ENCODE measurements around the gene CATSPER2.
"Not testable (repeated sequence)": the region's sequence is repeated elsewhere in the genome, so short reads cannot be mapped to it uniquely, and the experiment has no call there.

Gene CATSPER2

DNA sequence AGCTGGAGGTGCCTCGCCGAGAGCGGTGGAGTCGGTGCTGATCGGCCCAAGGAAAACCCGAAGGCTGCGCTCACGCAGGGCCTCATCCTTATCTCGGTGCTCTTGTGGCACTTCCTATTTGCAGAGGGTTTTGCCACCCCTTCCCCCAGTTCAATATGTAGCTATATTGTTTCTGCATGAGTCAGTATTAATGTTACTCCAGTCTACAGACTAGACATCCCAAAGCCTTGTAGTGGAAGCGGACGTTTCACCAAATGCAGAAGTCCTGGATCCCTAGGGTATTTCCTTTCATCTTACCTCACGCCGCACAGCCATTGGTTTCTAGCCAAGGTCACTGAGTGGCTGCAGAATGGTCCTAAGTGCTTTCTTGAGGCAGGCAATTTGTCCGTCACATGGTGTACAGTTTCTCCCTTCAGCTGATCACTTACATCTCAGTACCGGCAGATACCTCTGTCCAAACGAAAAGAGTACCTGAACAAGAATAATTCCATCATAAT is 834 bp upstream of the CATSPER2 start:
- 97 to 98% methylated on average over 16 of the region's 16 CpGs for WGBS, 2 experiments
- not testable (repeated sequence) for H3K4me3 ChIP-seq (ENCODE audit: insufficient read depth, low read depth, low read length); H3K27ac ChIP-seq (ENCODE audit: insufficient read depth, low read depth, low read length, poor library complexity, severe bottlenecking); H3K36me3 ChIP-seq (ENCODE audit: control insufficient read depth, insufficient read depth, low read length); H3K4me1 ChIP-seq (ENCODE audit: control insufficient read depth, insufficient read depth, low read length); H3K27me3 ChIP-seq (ENCODE audit: control insufficient read depth, insufficient read depth, low read length, poor library complexity, severe bottlenecking); H3K9me3 ChIP-seq (ENCODE audit: control insufficient read depth, low read length)

DNA sequence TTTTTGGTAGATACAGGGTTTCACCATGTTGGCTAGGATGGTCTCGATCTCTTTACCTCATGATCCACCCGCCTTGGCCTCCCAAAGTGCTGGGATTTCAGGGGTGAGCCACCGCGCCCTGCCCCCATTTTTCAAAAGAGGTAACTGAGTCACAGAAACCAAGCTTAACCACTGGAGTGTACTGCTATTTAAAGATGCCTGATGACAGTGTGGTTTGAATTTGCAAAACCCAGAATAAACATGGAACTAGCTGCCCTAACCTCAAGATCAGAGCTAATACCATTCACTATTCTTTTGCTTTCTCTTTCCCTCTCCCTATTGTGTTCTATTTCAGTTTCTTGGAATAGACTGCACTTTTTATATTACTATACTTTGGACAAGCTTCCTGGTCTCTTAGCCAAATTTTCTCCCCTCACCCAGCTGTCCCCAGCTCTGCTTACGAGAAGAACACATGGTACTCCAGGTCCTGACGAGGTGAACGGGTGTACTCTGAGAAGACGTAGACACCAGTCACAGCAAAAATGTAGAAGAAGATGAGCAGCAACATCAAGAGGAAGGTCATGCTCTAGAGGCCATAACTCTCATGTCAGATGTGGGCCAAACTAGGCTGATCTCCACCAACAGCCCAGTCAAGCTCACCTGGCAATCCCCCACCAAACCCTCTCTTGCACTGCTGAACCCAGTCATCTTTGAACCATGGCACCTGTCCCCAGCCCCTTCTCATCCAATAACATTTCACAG is 10.0 kb downstream of the CATSPER2 start:
- not testable (repeated sequence) for H3K4me3 ChIP-seq (ENCODE audit: insufficient read depth, low read depth, low read length); H3K36me3 ChIP-seq (ENCODE audit: control insufficient read depth, insufficient read depth, low read length); H3K9me3 ChIP-seq (ENCODE audit: control insufficient read depth, low read length); H3K27me3 ChIP-seq (ENCODE audit: control insufficient read depth, insufficient read depth, low read length, poor library complexity, severe bottlenecking); H3K27ac ChIP-seq (ENCODE audit: insufficient read depth, low read depth, low read length, poor library complexity, severe bottlenecking); H3K4me1 ChIP-seq (ENCODE audit: control insufficient read depth, insufficient read depth, low read length)
- 91 to 94% methylated on average over 8 of the region's 8 CpGs for WGBS, 2 experiments

DNA sequence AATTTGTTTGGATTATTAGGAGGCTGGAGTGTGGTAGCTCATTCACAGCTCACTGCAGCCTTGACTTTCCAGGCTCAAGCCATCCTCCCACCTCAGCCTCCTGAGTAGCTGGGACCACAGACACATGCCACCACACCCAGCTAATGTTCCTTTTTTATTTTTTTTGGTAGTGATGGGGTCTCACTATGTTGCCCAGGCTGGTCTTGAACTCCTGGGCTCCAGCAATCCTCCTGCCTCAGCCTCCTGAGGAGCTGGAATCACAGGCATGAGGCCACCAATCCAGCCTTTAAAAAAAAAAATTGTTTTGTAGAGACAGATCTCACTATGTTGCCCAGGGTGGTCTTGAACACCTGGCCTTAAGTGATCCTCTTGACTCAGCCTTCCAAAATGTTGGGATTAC is 21.7 kb downstream of the CATSPER2 start:
- H3K27ac ChIP-seq (ENCODE audit: insufficient read depth, low read depth, low read length, poor library complexity, severe bottlenecking); H3K4me3 ChIP-seq (ENCODE audit: insufficient read depth, low read depth, low read length); H3K27me3 ChIP-seq (ENCODE audit: control insufficient read depth, insufficient read depth, low read length, poor library complexity, severe bottlenecking); H3K9me3 ChIP-seq (ENCODE audit: control insufficient read depth, low read length); H3K4me1 ChIP-seq (ENCODE audit: control insufficient read depth, insufficient read depth, low read length); H3K36me3 ChIP-seq (ENCODE audit: control insufficient read depth, insufficient read depth, low read length): not testable (repeated sequence)

DNA sequence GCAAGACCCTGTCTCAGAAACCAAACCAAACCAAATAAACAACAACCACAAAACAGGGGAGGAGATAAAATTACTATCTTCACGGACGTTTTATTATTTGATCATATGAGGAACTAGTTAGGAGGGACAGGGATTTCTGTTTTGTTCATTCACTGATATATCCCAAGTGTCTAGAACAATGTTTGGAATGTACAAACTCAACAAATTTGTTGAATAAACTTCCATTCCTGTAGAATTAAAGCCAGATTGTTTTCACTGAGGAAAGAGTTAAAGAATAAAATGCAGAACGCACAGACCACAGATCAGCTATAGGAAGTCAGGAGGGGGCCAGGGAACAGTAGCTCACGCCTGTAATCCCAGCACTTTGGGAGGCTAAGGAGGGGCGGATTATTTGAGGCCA is 23.5 kb downstream of the CATSPER2 start:
- Histone ChIP-seq H3K4me1 (ENCODE audit: control insufficient read depth, insufficient read depth, low read length) (no peaks in the 10 kb centered on the region), H3K27ac (ENCODE audit: insufficient read depth, low read depth, low read length, poor library complexity, severe bottlenecking) (no peak overlapping the region), H3K9me3 (ENCODE audit: control insufficient read depth, low read length) (no peaks in the 10 kb centered on the region), H3K27me3 (ENCODE audit: control insufficient read depth, insufficient read depth, low read length, poor library complexity, severe bottlenecking) (no peaks in the 10 kb centered on the region), H3K4me3 (ENCODE audit: insufficient read depth, low read depth, low read length) (no peak overlapping the region), H3K36me3 (ENCODE audit: control insufficient read depth, insufficient read depth, low read length) (no peaks in the 10 kb centered on the region)
- WGBS, 2 experiments: 79 to 89% methylated on average over 5 of the region's 5 CpGs

DNA sequence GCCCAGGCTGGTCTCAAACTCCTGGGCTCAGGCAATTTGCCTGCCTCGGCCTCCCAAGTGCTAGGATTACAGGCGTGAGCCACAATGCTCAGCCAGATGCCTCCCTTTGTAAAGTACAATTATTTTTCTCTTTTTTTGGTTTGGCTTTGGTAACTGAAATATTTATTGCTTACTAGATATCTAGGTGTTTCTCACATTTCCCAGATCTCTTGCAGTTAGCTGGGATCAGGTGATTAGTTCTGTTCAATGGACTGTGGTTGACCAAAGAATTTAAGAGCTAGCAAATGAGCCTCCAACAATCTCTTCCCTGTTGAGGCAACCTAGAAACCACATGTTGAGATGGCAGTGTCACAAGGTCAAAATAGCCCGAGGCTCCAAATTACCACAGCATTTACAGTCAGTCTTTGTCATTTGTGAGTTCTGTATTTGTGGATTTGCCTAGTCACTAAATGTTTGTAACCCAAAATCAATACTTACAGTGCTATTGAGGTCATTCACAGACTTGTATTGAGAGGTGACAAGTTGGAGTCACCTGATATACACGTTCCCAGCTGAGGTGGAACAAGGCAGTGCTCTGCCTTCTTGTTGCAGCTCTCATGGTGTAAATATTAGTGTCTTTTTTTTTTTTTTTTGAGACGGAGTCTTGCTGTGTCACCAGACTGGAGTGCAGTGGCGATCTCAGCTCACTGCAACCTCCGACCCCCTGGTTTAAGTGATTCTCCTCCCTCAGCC is 26.4 kb downstream of the CATSPER2 start:
- not testable (repeated sequence) for H3K4me3 ChIP-seq (ENCODE audit: insufficient read depth, low read depth, low read length); H3K27ac ChIP-seq (ENCODE audit: insufficient read depth, low read depth, low read length, poor library complexity, severe bottlenecking); H3K36me3 ChIP-seq (ENCODE audit: control insufficient read depth, insufficient read depth, low read length); H3K27me3 ChIP-seq (ENCODE audit: control insufficient read depth, insufficient read depth, low read length, poor library complexity, severe bottlenecking); H3K4me1 ChIP-seq (ENCODE audit: control insufficient read depth, insufficient read depth, low read length); H3K9me3 ChIP-seq (ENCODE audit: control insufficient read depth, low read length)
- WGBS, 2 experiments: 86 to 91% methylated on average over 1 to 4 of the region's 7 CpGs

DNA sequence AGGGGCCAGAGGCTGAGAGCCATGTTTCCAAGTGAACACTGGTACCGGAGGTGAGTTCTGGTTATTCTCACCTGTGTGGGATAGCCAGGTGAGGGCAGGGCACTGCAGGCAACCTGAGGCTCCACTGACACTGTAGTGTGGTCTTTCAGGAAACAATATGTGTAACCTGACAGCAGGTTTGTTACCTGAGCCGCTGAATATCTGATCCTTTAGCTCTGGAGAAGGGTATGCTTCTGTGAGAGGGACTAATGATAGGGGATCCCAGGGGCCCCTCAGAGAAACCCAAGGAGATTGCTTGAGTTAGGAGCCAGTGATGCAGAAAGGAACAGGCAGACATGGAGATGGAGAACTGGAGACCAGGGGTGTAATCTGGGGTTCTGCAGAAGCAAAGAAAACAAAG is 29.9 kb downstream of the CATSPER2 start, which contains the start of gene STRC:
Gene STRC, minus strand, starts transcription at position 101 of the 400 bp plus-strand sequence. Its CDS starts 78 bp downstream, at position 23.
- H3K36me3 ChIP-seq (ENCODE audit: control insufficient read depth, insufficient read depth, low read length); H3K27me3 ChIP-seq (ENCODE audit: control insufficient read depth, insufficient read depth, low read length, poor library complexity, severe bottlenecking); H3K9me3 ChIP-seq (ENCODE audit: control insufficient read depth, low read length); H3K4me1 ChIP-seq (ENCODE audit: control insufficient read depth, insufficient read depth, low read length); H3K4me3 ChIP-seq (ENCODE audit: insufficient read depth, low read depth, low read length); H3K27ac ChIP-seq (ENCODE audit: insufficient read depth, low read depth, low read length, poor library complexity, severe bottlenecking): not testable (repeated sequence)
- no CpG with 5 or more reads among the region's 2 CpGs for WGBS, 2 experiments

DNA sequence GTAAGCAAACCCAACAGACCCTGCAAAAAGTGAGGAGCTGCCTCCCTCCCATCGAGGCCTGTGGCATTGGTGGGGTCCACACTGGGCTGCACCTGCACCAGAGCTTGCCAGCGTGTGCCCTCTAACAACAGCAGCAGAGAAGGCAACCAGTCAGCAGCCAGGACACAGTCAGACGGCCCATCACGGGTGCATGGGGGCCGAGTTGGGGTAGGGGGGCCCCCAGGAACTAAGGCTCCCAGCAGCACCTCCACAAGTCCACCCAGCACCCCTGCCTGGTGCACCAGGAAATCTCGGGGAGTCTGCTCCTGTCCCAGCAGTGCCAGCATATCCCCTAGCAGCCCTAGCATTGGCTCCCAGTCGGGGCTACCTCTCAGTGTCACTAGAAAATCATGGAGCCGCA is 30.9 kb downstream of the CATSPER2 start:
- not testable (repeated sequence) for H3K9me3 ChIP-seq (ENCODE audit: control insufficient read depth, low read length); H3K4me3 ChIP-seq (ENCODE audit: insufficient read depth, low read depth, low read length)
- 83 to 88% methylated on average over 3 of the region's 8 CpGs for WGBS, 2 experiments

DNA sequence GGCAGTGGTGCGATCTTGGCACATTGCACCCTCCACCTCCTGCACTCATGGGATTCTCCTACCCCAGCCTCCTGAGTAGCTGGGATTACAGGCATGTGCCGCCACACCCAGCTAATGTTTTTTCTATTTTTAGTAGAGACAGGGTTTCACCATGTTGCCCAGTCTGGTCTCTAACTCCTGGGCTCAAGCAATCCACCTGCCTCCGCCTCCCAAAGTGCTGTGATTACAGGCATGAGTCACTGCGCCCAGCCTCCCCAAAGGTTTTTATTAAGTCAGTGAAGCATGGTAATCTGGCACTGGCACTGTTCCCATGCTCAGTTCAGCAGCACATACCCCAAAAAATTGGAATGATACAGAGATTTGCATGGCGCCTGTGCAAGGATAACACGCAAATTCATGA is 46.4 kb downstream of the CATSPER2 start:
- H3K27ac ChIP-seq (ENCODE audit: insufficient read depth, low read depth, low read length, poor library complexity, severe bottlenecking); H3K4me3 ChIP-seq (ENCODE audit: insufficient read depth, low read depth, low read length); H3K9me3 ChIP-seq (ENCODE audit: control insufficient read depth, low read length); H3K27me3 ChIP-seq (ENCODE audit: control insufficient read depth, insufficient read depth, low read length, poor library complexity, severe bottlenecking); H3K36me3 ChIP-seq (ENCODE audit: control insufficient read depth, insufficient read depth, low read length); H3K4me1 ChIP-seq (ENCODE audit: control insufficient read depth, insufficient read depth, low read length): not testable (repeated sequence)
- WGBS, 2 experiments: 92 to 94% methylated on average over 6 of the region's 6 CpGs

More for the DNA sequence above, 30.9 kb downstream of the CATSPER2 start:
- not testable (repeated sequence) for H3K36me3 ChIP-seq (ENCODE audit: control insufficient read depth, insufficient read depth, low read length); H3K4me1 ChIP-seq (ENCODE audit: control insufficient read depth, insufficient read depth, low read length); H3K27me3 ChIP-seq (ENCODE audit: control insufficient read depth, insufficient read depth, low read length, poor library complexity, severe bottlenecking); H3K27ac ChIP-seq (ENCODE audit: insufficient read depth, low read depth, low read length, poor library complexity, severe bottlenecking)

DNA sequence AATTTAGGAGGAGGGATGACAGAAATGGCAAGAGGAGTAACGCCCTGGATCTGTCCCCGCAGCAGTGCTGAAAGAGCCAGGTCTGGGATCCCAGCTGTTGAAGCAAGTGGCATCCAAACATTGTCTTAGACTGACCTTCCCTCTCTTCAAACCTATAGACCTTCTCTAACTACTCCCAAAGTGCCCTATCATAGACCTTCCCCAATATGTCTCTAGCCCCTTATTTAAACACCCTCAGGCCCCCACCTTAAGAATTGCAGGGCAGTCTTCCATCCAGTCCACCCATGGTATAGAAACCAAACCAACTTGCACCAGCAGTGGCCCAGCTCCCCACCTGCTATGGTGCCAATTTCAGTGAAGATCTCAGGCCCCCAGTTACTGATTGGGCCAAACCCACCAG is 48.4 kb downstream of the CATSPER2 start:
- not testable (repeated sequence) for H3K4me1 ChIP-seq (ENCODE audit: control insufficient read depth, insufficient read depth, low read length); H3K27ac ChIP-seq (ENCODE audit: insufficient read depth, low read depth, low read length, poor library complexity, severe bottlenecking); H3K4me3 ChIP-seq (ENCODE audit: insufficient read depth, low read depth, low read length); H3K27me3 ChIP-seq (ENCODE audit: control insufficient read depth, insufficient read depth, low read length, poor library complexity, severe bottlenecking); H3K36me3 ChIP-seq (ENCODE audit: control insufficient read depth, insufficient read depth, low read length); H3K9me3 ChIP-seq (ENCODE audit: control insufficient read depth, low read length)
- no CpG with 5 or more reads among the region's 2 CpGs for WGBS, 2 experiments

DNA sequence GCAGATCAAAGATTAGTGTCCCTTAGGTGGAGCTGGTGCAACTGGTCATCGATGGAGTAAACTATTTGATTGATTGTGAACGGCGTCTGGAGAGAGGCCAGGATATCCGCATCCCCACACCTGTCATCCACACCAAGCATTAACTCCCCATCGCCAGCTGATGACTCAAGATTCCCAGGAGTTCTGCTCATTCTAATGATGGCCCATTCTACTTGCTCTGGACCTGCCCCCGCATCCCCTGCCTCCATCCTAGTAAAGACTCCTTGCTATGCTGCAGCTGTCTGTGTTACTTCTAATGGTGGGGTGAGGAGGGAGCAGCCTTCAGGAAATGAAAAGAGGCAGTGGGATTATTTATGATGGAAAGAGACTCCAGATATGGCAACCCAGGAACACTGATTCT is 49.5 kb downstream of the CATSPER2 start:
- 89 to 90% methylated on average over 2 to 4 of the region's 6 CpGs for WGBS, 2 experiments
- not testable (repeated sequence) for H3K27me3 ChIP-seq (ENCODE audit: control insufficient read depth, insufficient read depth, low read length, poor library complexity, severe bottlenecking)

More for the DNA sequence above, 49.5 kb downstream of the CATSPER2 start:
- H3K9me3 ChIP-seq (ENCODE audit: control insufficient read depth, low read length); H3K36me3 ChIP-seq (ENCODE audit: control insufficient read depth, insufficient read depth, low read length); H3K27ac ChIP-seq (ENCODE audit: insufficient read depth, low read depth, low read length, poor library complexity, severe bottlenecking); H3K4me3 ChIP-seq (ENCODE audit: insufficient read depth, low read depth, low read length); H3K4me1 ChIP-seq (ENCODE audit: control insufficient read depth, insufficient read depth, low read length): not testable (repeated sequence)
